Chondrocyte (in vitro differentiated cells): ENCODE data around the gene AAGAB. TPM values are rescaled to one million over a fixed set of nuclear protein-coding genes. Genes with fewer than 3 reads are reported as not detected.

Source experiments
- DNase-seq: peaks from one replicate; pipeline ENCODE4 v3.0.0; 2021; ENCODE audit warnings: mixed read lengths, low spot score
- H3K27ac Mint-ChIP-seq: one replicate; pipeline ENCODE4 v1.8.0; 2021; ENCODE audit warnings: mild to moderate bottlenecking, moderate library complexity, mixed read lengths; ENCODE audit not compliant: unreplicated experiment
- H3K27me3 Mint-ChIP-seq: 2 replicates; pipeline ENCODE4 v1.8.0; 2021; ENCODE audit warnings: low read depth, mixed read lengths
- H3K36me3 Mint-ChIP-seq: 2 replicates; pipeline ENCODE4 v1.8.0; 2021; ENCODE audit warnings: low read depth, mixed read lengths
- H3K4me1 Mint-ChIP-seq: 2 replicates; pipeline ENCODE4 v1.8.0; 2021; ENCODE audit warnings: low read depth, mild to moderate bottlenecking, mixed read lengths
- H3K4me3 Mint-ChIP-seq: one replicate; pipeline ENCODE4 v1.8.0; 2021; ENCODE audit warnings: mild to moderate bottlenecking, moderate library complexity, mixed read lengths; ENCODE audit not compliant: unreplicated experiment
- H3K9me3 Mint-ChIP-seq: 2 replicates; pipeline ENCODE4 v1.8.0; 2021; ENCODE audit warnings: low read depth, mixed read lengths
- CTCF ChIP-seq: fragments of 200-600 bp; sonication (generic); IDR thresholded peaks from 2 replicates; pipeline ENCODE4 v1.5.0; 2021; ENCODE audit warnings: antibody characterized with exemption, mild to moderate bottlenecking, moderate library complexity
- total RNA-seq: library from RNA; stranded (reverse); gene quantifications from 3 replicates; pipeline ENCODE4 v1.2.1, GENCODE V29; 2021

The AAGAB gene
- total RNA-seq, 1 donor from 2014 or later: 32.0 TPM

GRCh38 chr15:67241132-67241855 lies 13.2 kb downstream of the AAGAB start:
- H3K9me3 Mint-ChIP-seq: peaks cover 14% of the 10 kb centered on the region
- no peak overlapping the region for H3K4me3 Mint-ChIP-seq
- no peaks in the 10 kb centered on the region for H3K27me3 Mint-ChIP-seq
- no peak for DNase-seq
- no peak overlapping the region for H3K27ac Mint-ChIP-seq
- no peak for TF ChIP-seq CTCF
- H3K36me3 Mint-ChIP-seq: peaks cover 8% of the 10 kb centered on the region
- H3K4me1 Mint-ChIP-seq: peaks cover 32% of the 10 kb centered on the region

- Mint-ChIP-seq H3K4me1 (peaks cover 38% of the 10 kb centered on the region), H3K4me3 (no peak overlapping the region), H3K27me3 (no peaks in the 10 kb centered on the region), H3K36me3 (peaks cover 6% of the 10 kb centered on the region), H3K27ac (no peak overlapping the region), H3K9me3 (peaks cover 11% of the 10 kb centered on the region)
- no peak for DNase-seq
- peak; percentile 64 for TF ChIP-seq CTCF
Observed at GRCh38 chr15:67240235-67241131, 14.0 kb downstream of the AAGAB start.

DNA sequence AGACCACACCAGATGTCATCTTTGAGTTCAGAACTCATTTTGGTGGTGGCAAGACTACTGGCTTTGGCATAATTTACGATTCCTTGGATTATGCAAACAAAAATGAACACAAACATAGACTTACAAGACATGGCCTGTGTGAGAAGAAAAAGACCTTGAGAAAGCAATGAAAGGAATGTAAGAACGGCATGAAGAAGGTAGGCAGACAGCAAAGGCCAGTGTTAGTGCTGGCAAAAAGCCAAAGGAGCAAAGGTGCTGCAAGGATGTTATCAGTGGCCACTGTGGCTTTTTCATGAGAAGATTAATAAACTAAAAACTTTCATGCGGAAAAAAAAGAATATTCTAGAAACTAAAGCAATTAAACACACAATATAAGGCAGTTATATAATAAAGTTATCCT lies 21.9 kb downstream of the AAGAB start:
- Mint-ChIP-seq H3K4me1 (peaks cover 21% of the 10 kb centered on the region), H3K27me3 (no peaks in the 10 kb centered on the region), H3K4me3 (no peak overlapping the region), H3K27ac (no peak overlapping the region), H3K9me3 (no peaks in the 10 kb centered on the region), H3K36me3 (peaks cover 34% of the 10 kb centered on the region)
- no peak for TF ChIP-seq CTCF
- no peak for DNase-seq

DNA sequence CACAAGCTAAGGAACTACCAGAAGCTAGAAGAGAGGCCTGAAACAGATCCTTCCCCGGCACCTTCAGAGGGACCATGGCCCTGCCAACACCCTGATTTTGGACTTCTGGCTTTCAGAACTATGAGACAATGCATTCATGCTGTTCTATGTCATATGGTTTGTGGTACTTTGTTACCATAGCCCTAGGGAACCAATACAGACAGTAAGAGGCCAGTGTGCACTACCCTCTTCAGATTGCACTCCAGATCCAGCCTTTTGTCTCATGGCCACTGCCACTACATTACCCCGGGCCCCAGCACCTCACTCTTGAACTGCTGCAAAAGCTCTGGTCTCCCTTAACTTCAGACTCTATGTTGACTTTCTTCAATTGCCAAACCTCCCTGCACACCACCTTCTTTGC lies 24.0 kb downstream of the AAGAB start:
- H3K4me3 Mint-ChIP-seq: no peak overlapping the region
- H3K27me3 Mint-ChIP-seq: no peaks in the 10 kb centered on the region
- H3K9me3 Mint-ChIP-seq: no peaks in the 10 kb centered on the region
- TF ChIP-seq CTCF: no peak
- no peak overlapping the region for H3K27ac Mint-ChIP-seq
- DNase-seq: no peak
- H3K36me3 Mint-ChIP-seq: peaks cover 37% of the 10 kb centered on the region
- H3K4me1 Mint-ChIP-seq: peaks cover 15% of the 10 kb centered on the region

GRCh38 chr15:67228286-67228685 lies 26.2 kb downstream of the AAGAB start:
- TF ChIP-seq CTCF: no peak
- no peak for DNase-seq
- Mint-ChIP-seq H3K36me3 (peaks cover 32% of the 10 kb centered on the region), H3K4me3 (no peak overlapping the region), H3K27ac (no peak overlapping the region), H3K27me3 (no peaks in the 10 kb centered on the region), H3K4me1 (peaks cover 19% of the 10 kb centered on the region), H3K9me3 (no peaks in the 10 kb centered on the region)
